H1 (cell line): ENCODE data around the gene ZDHHC8. TPM values are rescaled to one million over a fixed set of nuclear protein-coding genes. Genes with fewer than 3 reads are reported as not detected.

Experiments used
- CTCF ChIA-PET: fragments of 300-600 bp; sonication (Branson Sonifier 250); formaldehyde crosslinking; loops from one replicate; lab custom pipeline; 2021; ENCODE audit not compliant: partially characterized antibody; lab: Charles Lee
- POLR2A ChIA-PET: fragments of 300-600 bp; sonication (Branson Sonifier 250); formaldehyde crosslinking; loops from one replicate; lab custom pipeline; 2021; ENCODE audit warnings: inconsistent platforms; ENCODE audit not compliant: partially characterized antibody; lab: Charles Lee
- DNase-seq, 2 experiments: peaks; one replicate each; pipeline versions ENCODE4 v3.0.0 to v3.0.0-alpha.2; 2010 to 2022; ENCODE audit warnings: low spot score in 2 of 2, low read depth in 1 of 2, mixed read lengths in 1 of 2
- FAIRE-seq: peaks from 2 replicates; lab custom pipeline; 2011; peaks lifted over from hg19 to GRCh38; lab: Jason Lieb, UNC
- H2AFZ ChIP-seq: 2 replicates; pipeline ENCODE4 v1.8.1; 2012; ENCODE audit warnings: low read length, inconsistent platforms
- H2AK5ac ChIP-seq: 2 replicates; pipeline ENCODE4 v1.6.1; 2013; ENCODE audit warnings: low read depth, low read length
- H2BK120ac ChIP-seq: replicated peaks from 2 replicates; pipeline ENCODE3; 2013; ENCODE audit warnings: low read depth, low read length, inconsistent platforms
- H2BK12ac ChIP-seq: 2 replicates; pipeline ENCODE4 v1.6.1; 2013; ENCODE audit warnings: low read depth, low read length
- H2BK15ac ChIP-seq: 2 replicates; pipeline ENCODE4 v1.6.1; 2013; ENCODE audit warnings: low read length
- H2BK20ac ChIP-seq: 2 replicates; pipeline ENCODE4 v1.6.1; 2013; ENCODE audit warnings: low read length
- H2BK5ac ChIP-seq: 2 replicates; pipeline ENCODE4 v1.6.1; 2013; ENCODE audit warnings: low read depth, low read length
- H3K14ac ChIP-seq: 2 replicates; pipeline ENCODE4 v1.6.1; 2013; ENCODE audit warnings: inconsistent platforms; ENCODE audit not compliant: insufficient read length
- H3K18ac ChIP-seq: 2 replicates; pipeline ENCODE4 v1.6.1; 2013; ENCODE audit warnings: low read length; ENCODE audit errors: extremely low read depth
- H3K23ac ChIP-seq: 2 replicates; pipeline ENCODE4 v1.6.1; 2013; ENCODE audit warnings: inconsistent platforms; ENCODE audit not compliant: insufficient read length
- H3K23me2 ChIP-seq: 2 replicates; pipeline ENCODE4 v1.6.1; 2013; ENCODE audit warnings: low read depth, low read length
- H3K27ac ChIP-seq: 2 replicates; pipeline ENCODE4 v1.6.1; 2011; ENCODE audit warnings: low read depth, low read length, inconsistent platforms
- H3K27me3 ChIP-seq, 4 experiments: replicated peaks in 1 of 4; 1 replicate in 1 of 4; 2 replicates in 3 of 4; pipeline versions ENCODE4 v1.6.1 to v1.8.1; 2011 to 2013; ENCODE audit warnings: low read length in 3 of 4, mild to moderate bottlenecking in 3 of 4, inconsistent platforms in 2 of 4, mixed read lengths in 2 of 4, moderate library complexity in 1 of 4; ENCODE audit not compliant: control insufficient read depth in 3 of 4, insufficient read depth in 3 of 4; ENCODE audit errors: extremely low read depth in 1 of 4
- H3K36me3 ChIP-seq, 4 experiments: 2 replicates each; pipeline versions ENCODE4 v1.6.1 to v1.8.1; 2011 to 2013; ENCODE audit warnings: mild to moderate bottlenecking in 4 of 4, low read length in 3 of 4, moderate library complexity in 2 of 4, control low read depth in 1 of 4, inconsistent platforms in 1 of 4; ENCODE audit not compliant: insufficient read depth in 4 of 4, control insufficient read depth in 2 of 4
- H3K4ac ChIP-seq: replicated peaks from 2 replicates; pipeline ENCODE3; 2013; ENCODE audit warnings: low read length, low read depth, mixed read lengths, inconsistent platforms; ENCODE audit not compliant: insufficient read length
- H3K4me1 ChIP-seq, 4 experiments: replicated peaks in 1 of 4; 1 replicate in 1 of 4; 2 replicates in 3 of 4; pipeline versions ENCODE4 v1.6.1 to v1.8.1; 2011 to 2013; ENCODE audit warnings: low read length in 3 of 4, inconsistent platforms in 2 of 4, mixed read lengths in 1 of 4; ENCODE audit not compliant: insufficient read depth in 4 of 4, control insufficient read depth in 3 of 4
- H3K4me2 ChIP-seq, 2 experiments: 2 replicates each; pipeline versions ENCODE4 v1.6.1 to v1.8.1; 2011 to 2013; ENCODE audit warnings: low read depth in 2 of 2, low read length in 2 of 2, control low read depth in 1 of 2, inconsistent platforms in 1 of 2, mild to moderate bottlenecking in 1 of 2; ENCODE audit not compliant: insufficient read depth in 1 of 2
- H3K4me3 ChIP-seq, 4 experiments: fragments of 200-600, 300-600 bp in 1 of 4; sonication (generic), shearing (Covaris generic), sonication (Bioruptor Twin) in 1 of 4; 2 replicates each; pipeline versions ENCODE4 v1.5.1 to v1.8.1; 2011 to 2016; ENCODE audit warnings: low read length in 4 of 4, low read depth in 3 of 4, control low read depth in 2 of 4, inconsistent platforms in 2 of 4, mild to moderate bottlenecking in 2 of 4, mixed read lengths in 1 of 4, moderate library complexity in 1 of 4; ENCODE audit not compliant: insufficient read depth in 2 of 4; ENCODE audit errors: extremely low read depth in 1 of 4
- H3K56ac ChIP-seq: replicated peaks from 2 replicates; pipeline ENCODE3; 2013; ENCODE audit warnings: low read depth, mild to moderate bottlenecking, mixed read lengths, low read length, inconsistent platforms; ENCODE audit not compliant: insufficient read length
- H3K79me1 ChIP-seq: 2 replicates; pipeline ENCODE4 v1.6.1; 2013; ENCODE audit warnings: low read depth, low read length, control low read depth
- H3K79me2 ChIP-seq, 2 experiments: 2 replicates each; pipeline versions ENCODE4 v1.6.1 to v1.8.1; 2012 to 2013; ENCODE audit warnings: low read length in 2 of 2, mild to moderate bottlenecking in 2 of 2, inconsistent platforms in 1 of 2; ENCODE audit not compliant: insufficient read depth in 2 of 2, control insufficient read depth in 1 of 2
- H3K9ac ChIP-seq, 4 experiments: replicated peaks in 1 of 4; 1 replicate in 1 of 4; 2 replicates in 3 of 4; pipeline versions ENCODE4 v1.6.1 to v1.8.1; 2011 to 2013; ENCODE audit warnings: low read depth in 3 of 4, low read length in 3 of 4, control low read depth in 2 of 4, mild to moderate bottlenecking in 2 of 4, moderate library complexity in 2 of 4, inconsistent platforms in 1 of 4; ENCODE audit errors: extremely low read depth in 1 of 4
- H3K9me3 ChIP-seq, 2 experiments: 2 replicates each; pipeline versions ENCODE4 v1.6.1 to v1.8.1; 2012 to 2013; ENCODE audit warnings: mild to moderate bottlenecking in 2 of 2, moderate library complexity in 2 of 2, control low read depth in 1 of 2, inconsistent platforms in 1 of 2, low read depth in 1 of 2, low read length in 1 of 2, mixed read lengths in 1 of 2; ENCODE audit not compliant: insufficient read depth in 2 of 2
- H4K20me1 ChIP-seq, 2 experiments: replicated peaks in 1 of 2; 2 replicates each; pipeline versions ENCODE3 to v1.8.1; 2011 to 2013; ENCODE audit warnings: inconsistent platforms in 2 of 2, low read length in 2 of 2, mild to moderate bottlenecking in 1 of 2; ENCODE audit not compliant: insufficient read depth in 2 of 2, control insufficient read depth in 1 of 2
- H4K5ac ChIP-seq: 2 replicates; pipeline ENCODE4 v1.6.1; 2013; ENCODE audit warnings: low read length, low read depth, mixed read lengths, inconsistent platforms; ENCODE audit not compliant: insufficient read length
- H4K8ac ChIP-seq: 2 replicates; pipeline ENCODE4 v1.8.0; 2013; ENCODE audit warnings: mild to moderate bottlenecking, moderate library complexity, low read length, inconsistent platforms; ENCODE audit not compliant: insufficient read depth; ENCODE audit errors: extremely low read depth
- H4K91ac ChIP-seq: replicated peaks from 2 replicates; pipeline ENCODE3; 2013; ENCODE audit warnings: low read length, mixed read lengths, inconsistent platforms; ENCODE audit not compliant: insufficient read length
- CTBP2 ChIP-seq: IDR thresholded peaks from 2 replicates; pipeline ENCODE4 v1.7.0; 2011; ENCODE audit warnings: borderline replicate concordance, mild to moderate bottlenecking, moderate library complexity, mixed read lengths, low read length; ENCODE audit not compliant: insufficient read depth, insufficient read length
- KDM4A ChIP-seq: IDR thresholded peaks from one replicate; pipeline ENCODE4 v1.7.1; 2012; ENCODE audit warnings: low read depth, mild to moderate bottlenecking, moderate library complexity, low read length, inconsistent platforms; ENCODE audit not compliant: severe bottlenecking
- RFX5 ChIP-seq: IDR thresholded peaks from 2 replicates; pipeline ENCODE4 v1.6.1; 2011; ENCODE audit warnings: low read depth, low read length, improper control_type of control experiment, borderline replicate concordance
- RNF2 ChIP-seq: fragments of 200-900, 300-1000 bp; sonication (generic); IDR thresholded peaks from 2 replicates; pipeline ENCODE4 v1.7.1; 2016; ENCODE audit warnings: borderline replicate concordance, low read depth, mild to moderate bottlenecking, antibody characterized with exemption, low read length; ENCODE audit not compliant: poor library complexity, severe bottlenecking; ENCODE audit errors: missing control alignments
- SP4 ChIP-seq: IDR thresholded peaks from 2 replicates; pipeline ENCODE4 v1.6.1; 2012; ENCODE audit warnings: low read length, inconsistent platforms
- TAF1 ChIP-seq: IDR thresholded peaks from 2 replicates; pipeline ENCODE4 v1.6.1; 2011; ENCODE audit warnings: mild to moderate bottlenecking, low read depth, low read length
- WGBS, 2 experiments: shearing (Covaris generic) in 1 of 2; methylation state at CpG; one replicate each; pipeline versions ENCODE4 v1.1.6 to v1.1.7; 2013 to 2015; ENCODE audit warnings: low lambda C conversion rate in 2 of 2, mixed read lengths in 2 of 2, inconsistent platforms in 1 of 2, low coverage in 1 of 2, missing lambda C conversion rate in 1 of 2; ENCODE audit not compliant: insufficient replicate concordance in 2 of 2, insufficient coverage in 1 of 2, insufficient read length in 1 of 2; ENCODE audit errors: extremely low coverage in 1 of 2, missing lambda C conversion rate in 1 of 2; 5-methylcytosine and 5-hydroxymethylcytosine counted together
- polyA plus RNA-seq, 7 experiments: library from polyadenylated mRNA; depleted of rRNA in 3 of 7; stranded (reverse) in 5 of 7; unstranded in 2 of 7; fragments of >200 nt in 5 of 7; fragments of 200-250 nt in 2 of 7; gene quantifications; 1 replicate in 5 of 7; 2 replicates in 1 of 7; 4 replicates in 1 of 7; pipeline versions ENCODE4 v1.2.1 to v1.2.3, GENCODE V29; 2011 to 2013; ENCODE audit warnings: missing spikeins in 2 of 7, mixed read lengths in 2 of 7
- total RNA-seq: library from RNA; stranded (reverse); fragmentation: NEBNext Ultra II Directional; extraction: Animal tissue kit (Norgen Biotek cat#: 25700); gene quantifications from 2 replicates; pipeline ENCODE4 v1.2.1, GENCODE V29; 2021
- TF ChIP-seq, protein P1 (sequence below): IDR thresholded peaks from 2 replicates; pipeline ENCODE4 v1.6.1; 2011; ENCODE audit warnings: low read depth, mild to moderate bottlenecking, low read length; ENCODE audit not compliant: insufficient read depth

ZDHHC8 gene
- total and polyA plus RNA-seq, 2 of the 8 experiments (the other 6 are each of a cell fraction or from before 2014, with no cell fraction given) = 18.6 to 65.6 TPM

GRCh38 chr22:20086101-20086599 lies 45.5 kb upstream of the ZDHHC8 start:
- H3K4me1 ChIP-seq = peaks cover 3 to 15% (median 7%) of the 10 kb centered on the region in 4 experiments; a peak in 6 of 7 replicates
- H3K23me2 ChIP-seq = peaks cover 2% of the 10 kb centered on the region; the same call in 1 of the 2 replicates
- no peak overlapping the region for H4K91ac ChIP-seq
- no peak overlapping the region for H2BK12ac ChIP-seq
- peaks cover 33% of the 10 kb centered on the region for H3K79me1 ChIP-seq
- WGBS, 2 experiments = 96% methylated on average over 24 of the region's 24 CpGs; no CpG with 5 or more reads in 1 of the 2 experiments
- ChIA-PET CTCF (interaction anchor here (0.8 to 4.3 kb wide), 15 partner anchors 10 to 134 kb away, joined by 3 to 18 read pairs (median 8); partner anchors contain the start of gene RANBP1), POLR2A (interaction anchor here (1.0 to 29.4 kb wide), 5 partner anchors 10 to 38 kb away, joined by 3 to 598 read pairs (median 6); partner anchors contain the start of genes RANBP1 and TRMT2A)
- no peaks in the 10 kb centered on the region for H3K27me3 ChIP-seq
- no peak overlapping the region for H3K56ac ChIP-seq
- H2BK15ac ChIP-seq = no peak overlapping the region
- H3K9ac ChIP-seq = no peak overlapping the region
- no peaks in the 10 kb centered on the region for H3K9me3 ChIP-seq
- peaks cover 49 to 56% (median 53%) of the 10 kb centered on the region in 4 experiments for H3K36me3 ChIP-seq
- DNase-seq (no peak), FAIRE-seq (no peak)
- H2AK5ac ChIP-seq = no peak overlapping the region
- peaks cover 21 to 62% of the 10 kb centered on the region in 2 experiments for H3K79me2 ChIP-seq
- no peak overlapping the region for H3K14ac ChIP-seq
- peaks cover 26 to 59% of the 10 kb centered on the region in 2 experiments for H4K20me1 ChIP-seq
- H3K4ac ChIP-seq = no peak overlapping the region
- no peak overlapping the region for H2BK5ac ChIP-seq
- H3K18ac ChIP-seq = no peak overlapping the region
- peak overlapping the region; percentile 1; the same call in 1 of the 2 replicates for H4K8ac ChIP-seq
- no peak overlapping the region for H3K4me3 ChIP-seq
- H2AFZ ChIP-seq = no peak overlapping the region
- H3K27ac ChIP-seq = no peak overlapping the region
- no peak overlapping the region for H3K4me2 ChIP-seq
- no peak overlapping the region for H2BK120ac ChIP-seq
- no peak overlapping the region for H3K23ac ChIP-seq
- TF ChIP-seq RNF2 (no peak), SP4 (no peak), KDM4A (no peak), RFX5 (no peak), TAF1 (no peak), CTBP2 (no peak)
- TF ChIP-seq, protein P1, sequence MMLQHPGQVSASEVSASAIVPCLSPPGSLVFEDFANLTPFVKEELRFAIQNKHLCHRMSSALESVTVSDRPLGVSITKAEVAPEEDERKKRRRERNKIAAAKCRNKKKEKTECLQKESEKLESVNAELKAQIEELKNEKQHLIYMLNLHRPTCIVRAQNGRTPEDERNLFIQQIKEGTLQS = no peak
- TF ChIP-seq, all 59 proteins: peak for 0
- H2BK20ac ChIP-seq = no peak overlapping the region
- no peak overlapping the region for H4K5ac ChIP-seq
